Measurements from ENCODE around the gene PALLD.
"Not testable (repeated sequence)": the region's sequence is repeated elsewhere in the genome, so short reads cannot be mapped to it uniquely, and the experiment has no call there.

PALLD gene
- total RNA-seq, result 18.3 to 149 (median 38.1) reads per million in 18 experiments

GRCh38 chr4:168496834-168497233 lies at the start of gene PALLD:
Gene PALLD, plus strand, starts transcription at chr4:168497052.
- DNase-seq, result peak; percentile 28 to 30

GRCh38 chr4:168449063-168449462 lies 47.8 kb upstream of the PALLD start:
- DNase-seq, result not testable (repeated sequence)

GRCh38 chr4:168449719-168450452 lies 47.0 kb upstream of the PALLD start:
- peak; percentile 70 to 89 for DNase-seq

- peak; percentile 58 to 61 for DNase-seq
Observed at GRCh38 chr4:168451331-168451730, 45.5 kb upstream of the PALLD start.

GRCh38 chr4:168451744-168452390 lies 45.0 kb upstream of the PALLD start:
- DNase-seq, result peak; percentile 52 to 75

- no peak for DNase-seq
Observed at GRCh38 chr4:168453146-168453545, 43.7 kb upstream of the PALLD start.

GRCh38 chr4:168458256-168458655 lies 38.6 kb upstream of the PALLD start:
- not testable (repeated sequence) for DNase-seq

- DNase-seq, result no peak
Observed at GRCh38 chr4:168461821-168462220, 35.0 kb upstream of the PALLD start.

- no peak for DNase-seq
Observed at GRCh38 chr4:168472920-168473319, 23.9 kb upstream of the PALLD start.

- no peak for DNase-seq
Observed at GRCh38 chr4:168474660-168475320, 22.1 kb upstream of the PALLD start.

- no peak for DNase-seq
Observed at GRCh38 chr4:168475745-168476144, 21.1 kb upstream of the PALLD start.

- DNase-seq, result no peak
Observed at GRCh38 chr4:168478868-168479267, 18.0 kb upstream of the PALLD start.

- DNase-seq, result peak; percentile 74 to 89
Observed at GRCh38 chr4:168480931-168481611, 15.8 kb upstream of the PALLD start.

GRCh38 chr4:168483811-168484210 lies 13.0 kb upstream of the PALLD start:
- no peak for DNase-seq

- DNase-seq, result no peak
Observed at GRCh38 chr4:168484626-168485025, 12.2 kb upstream of the PALLD start.

- no peak for DNase-seq
Observed at GRCh38 chr4:168485156-168485910, 11.5 kb upstream of the PALLD start.

GRCh38 chr4:168486912-168487281 lies 10.0 kb upstream of the PALLD start:
- peak; percentile 25 to 33 for DNase-seq

- DNase-seq, result no peak
Observed at GRCh38 chr4:168487282-168488035, 9.4 kb upstream of the PALLD start.

- DNase-seq, result peak in 1 of 2 donors; percentile 6
Observed at GRCh38 chr4:168488869-168489274, 8.0 kb upstream of the PALLD start.

GRCh38 chr4:168489616-168490015 lies 7.2 kb upstream of the PALLD start:
- DNase-seq, result no peak

- DNase-seq, result no peak
Observed at GRCh38 chr4:168490711-168491110, 6.1 kb upstream of the PALLD start.

- DNase-seq, result no peak
Observed at GRCh38 chr4:168491563-168491962, 5.3 kb upstream of the PALLD start.
